ENCODE data around the gene EGFL7. TPM values are rescaled to one million over a fixed set of nuclear protein-coding genes. Genes with fewer than 3 reads are reported as not detected.
A peak's percentile ranks its signal among the peaks of the same experiment; 100 is the strongest.

EGFL7 gene
- total RNA-seq, 6 experiments from 2014 or later: 26.7 to 54.2 (median 45.8) TPM

GRCh38 chr9:136626740-136627642 lies 35.7 kb upstream of the EGFL7 start:
- peak in 3 of 4 donors; percentile 15 to 22 (median 17) for TF ChIP-seq CTCF (IDR thresholded peaks at IDR 0.05)
- no peak for TF ChIP-seq POLR2A (IDR thresholded peaks at IDR 0.05)
- Histone ChIP-seq H3K27ac (peak overlapping the region in 2 of 3 donors; percentile 74 to 80), H3K9me3 (no peaks in the 10 kb centered on the region), H3K4me1 (peaks cover 0 to 62% (median 20%) of the 10 kb centered on the region in 4 donors), H3K4me3 (peak overlapping the region in 1 of 3 donors; percentile 28), H3K27me3 (no peaks in the 10 kb centered on the region), H3K36me3 (no peaks in the 10 kb centered on the region)
- WGBS (ENCODE audit: insufficient coverage, low coverage, low lambda C conversion rate, missing lambda C conversion rate): 55% methylated on average over 4 of the region's 25 CpGs
- peak; percentile 51 to 70 (median 68) for ATAC-seq
- intact Hi-C loops (cut with DNase I): loop anchor here in 1 of 2 donors (5.0 to 10.0 kb wide), 2 partner anchors 82 to 140 kb away; partner anchors contain the start of gene NOTCH1
- peak; percentile 76 to 92 (median 92) for DNase-seq

- DNase-seq (peak in 1 of 3 donors; percentile 46), ATAC-seq (no peak)
- no peak for TF ChIP-seq CTCF (IDR thresholded peaks at IDR 0.05)
- TF ChIP-seq POLR2A (IDR thresholded peaks at IDR 0.05): no peak
- Histone ChIP-seq H3K4me1 (peaks cover 0 to 62% (median 20%) of the 10 kb centered on the region in 4 donors), H3K27ac (peak overlapping the region in 1 of 3 donors; percentile 80), H3K4me3 (no peak overlapping the region), H3K27me3 (no peaks in the 10 kb centered on the region), H3K36me3 (no peaks in the 10 kb centered on the region), H3K9me3 (no peaks in the 10 kb centered on the region)
- WGBS (ENCODE audit: insufficient coverage, low coverage, low lambda C conversion rate, missing lambda C conversion rate): no CpG with 5 or more reads among the region's 17 CpGs
- intact Hi-C loops (cut with DNase I): loop anchor here in 1 of 2 donors (5.0 to 10.0 kb wide), 2 partner anchors 83 to 140 kb away; partner anchors contain the start of gene NOTCH1
Observed at GRCh38 chr9:136627703-136628102, 35.0 kb upstream of the EGFL7 start.

GRCh38 chr9:136628268-136628667 lies 34.4 kb upstream of the EGFL7 start:
- Histone ChIP-seq H3K36me3 (no peaks in the 10 kb centered on the region), H3K4me3 (no peak overlapping the region), H3K27me3 (no peaks in the 10 kb centered on the region), H3K4me1 (peaks cover 0 to 62% (median 20%) of the 10 kb centered on the region in 4 donors), H3K27ac (no peak overlapping the region), H3K9me3 (no peaks in the 10 kb centered on the region)
- WGBS (ENCODE audit: insufficient coverage, low coverage, low lambda C conversion rate, missing lambda C conversion rate): 68% methylated on average over 8 of the region's 26 CpGs
- intact Hi-C loops (cut with DNase I): loop anchor here in 1 of 2 donors (5.0 to 10.0 kb wide), 2 partner anchors 83 to 141 kb away; partner anchors contain the start of gene NOTCH1
- no peak for TF ChIP-seq CTCF (IDR thresholded peaks at IDR 0.05)
- TF ChIP-seq POLR2A (IDR thresholded peaks at IDR 0.05): no peak
- ATAC-seq: no peak
- DNase-seq: peak in 1 of 3 donors; percentile 48

GRCh38 chr9:136629001-136629878 lies 33.5 kb upstream of the EGFL7 start:
- no peak overlapping the region for H3K4me3 ChIP-seq
- H3K27me3 ChIP-seq: no peaks in the 10 kb centered on the region
- intact Hi-C loops (cut with DNase I): loop anchor here in 1 of 2 donors (5.0 to 10.0 kb wide), 2 partner anchors 84 to 142 kb away; partner anchors contain the start of gene NOTCH1
- ATAC-seq: no peak
- no peaks in the 10 kb centered on the region for H3K9me3 ChIP-seq
- no peaks in the 10 kb centered on the region for H3K36me3 ChIP-seq
- H3K27ac ChIP-seq: no peak overlapping the region
- TF ChIP-seq CTCF (IDR thresholded peaks at IDR 0.05) (no peak), POLR2A (IDR thresholded peaks at IDR 0.05) (no peak)
- WGBS (ENCODE audit: insufficient coverage, low coverage, low lambda C conversion rate, missing lambda C conversion rate): 43% methylated on average over 5 of the region's 22 CpGs
- DNase-seq: peak in 2 of 3 donors; percentile 27 to 48
- H3K4me1 ChIP-seq: peaks cover 0 to 53% (median 16%) of the 10 kb centered on the region in 4 donors

All from right lobe of liver (tissue), 6 donors.